SU-DHL-6 (cell line): ENCODE measurements around the gene SESN1.
"Not testable (repeated sequence)": the region's sequence is repeated elsewhere in the genome, so short reads cannot be mapped to it uniquely, and the experiment has no call there.

Source experiments
- H2AFZ ChIP-seq: fragments of 200-600 bp; sonication (generic); 2 replicates; pipeline ENCODE4 v1.6.1; 2014; ENCODE audit warnings: low read depth, mild to moderate bottlenecking, moderate library complexity, mixed read lengths, antibody characterized with exemption, low read length; ENCODE audit not compliant: severe bottlenecking
- H3F3A ChIP-seq: fragments of 200-600 bp; shearing (Covaris generic); 2 replicates; pipeline ENCODE4 v1.6.0; 2016; ENCODE audit warnings: antibody characterized with exemption, mild to moderate bottlenecking; ENCODE audit not compliant: insufficient read depth
- H3K27ac ChIP-seq: fragments of 200-600 bp; sonication (generic); 2 replicates; pipeline ENCODE4 v1.5.1; 2016; ENCODE audit warnings: low read depth, mild to moderate bottlenecking, low read length, moderate library complexity, mixed read lengths
- H3K27me3 ChIP-seq: fragments of 200-600 bp; sonication (generic), shearing (Covaris generic); 2 replicates; pipeline ENCODE4 v1.6.0; 2014; ENCODE audit warnings: mild to moderate bottlenecking, low read length
- H3K36me3 ChIP-seq: fragments of 200-600 bp; sonication (generic); 2 replicates; pipeline ENCODE4 v1.6.1; 2014; ENCODE audit warnings: mild to moderate bottlenecking, low read length, mixed read lengths
- H3K4me2 ChIP-seq: fragments of 300-600, 200-600 bp; shearing (Covaris generic), sonication (generic); 2 replicates; pipeline ENCODE4 v1.6.0; 2014; ENCODE audit warnings: low read length, low read depth, mild to moderate bottlenecking; ENCODE audit not compliant: poor library complexity, severe bottlenecking
- H3K4me3 ChIP-seq: fragments of 200-600 bp; sonication (generic); 2 replicates; pipeline ENCODE4 v1.5.1; 2014; ENCODE audit warnings: antibody characterized with exemption, low read length, mild to moderate bottlenecking, mixed read lengths; ENCODE audit not compliant: insufficient read depth, poor library complexity, severe bottlenecking
- H3K79me2 ChIP-seq: fragments of 200-600 bp; sonication (generic); 2 replicates; pipeline ENCODE4 v1.6.1; 2014; ENCODE audit warnings: mild to moderate bottlenecking, low read length, moderate library complexity; ENCODE audit not compliant: insufficient read depth
- H3K9ac ChIP-seq: fragments of 200-600 bp; sonication (generic); 2 replicates; pipeline ENCODE4 v1.7.0; 2014; ENCODE audit warnings: mild to moderate bottlenecking, low read length
- H3K9me2 ChIP-seq: fragments of 200-600 bp; sonication (generic); replicated peaks from 2 replicates; pipeline ENCODE4 v1.6.1; 2014; ENCODE audit warnings: low read length; ENCODE audit not compliant: insufficient read depth
- H3K9me3 ChIP-seq: fragments of 200-600 bp; sonication (generic); 2 replicates; pipeline ENCODE4 v1.6.1; 2014; ENCODE audit warnings: low read length, mixed read lengths; ENCODE audit not compliant: insufficient read depth
- H4K20me1 ChIP-seq: fragments of 200-600 bp; sonication (generic); 2 replicates; pipeline ENCODE4 v1.6.1; 2014; ENCODE audit warnings: low read depth, mild to moderate bottlenecking, antibody characterized with exemption, low read length, moderate library complexity, mixed read lengths
- EZH2phosphoT487 ChIP-seq: fragments of 200-600 bp; sonication (generic), shearing (Covaris generic); conservative IDR thresholded peaks from 2 replicates; pipeline ENCODE4 v1.6.1; 2018; ENCODE audit warnings: mild to moderate bottlenecking, antibody characterized with exemption, low read length, moderate library complexity, mixed read lengths
- TF ChIP-seq, protein P1 (sequence below): fragments of 200-600 bp; sonication (generic); IDR thresholded peaks from one replicate; pipeline ENCODE4 v1.5.1; 2017; ENCODE audit warnings: antibody characterized with exemption, mild to moderate bottlenecking, low read length, moderate library complexity; ENCODE audit not compliant: insufficient read depth, poor library complexity, severe bottlenecking

SESN1 gene

GRCh38 chr6:108985301-108985700 is 109.3 kb downstream of the SESN1 start:
- Histone ChIP-seq H3K9me2 (no peaks in the 10 kb centered on the region), H3K4me3 (no peak overlapping the region), H4K20me1 (no peaks in the 10 kb centered on the region)

GRCh38 chr6:108983151-108983550 is 111.5 kb downstream of the SESN1 start:
- Histone ChIP-seq H3K9me2 (no peaks in the 10 kb centered on the region), H3K36me3 (no peaks in the 10 kb centered on the region), H2AFZ (no peak overlapping the region), H3K4me3 (no peak overlapping the region), H3K4me2 (no peak overlapping the region), H3K9ac (no peak overlapping the region), H3K79me2 (no peaks in the 10 kb centered on the region), H3F3A (no peaks in the 10 kb centered on the region), H3K27ac (no peak overlapping the region), H3K27me3 (no peaks in the 10 kb centered on the region), H4K20me1 (no peaks in the 10 kb centered on the region), H3K9me3 (no peaks in the 10 kb centered on the region)
- TF ChIP-seq EZH2phosphoT487, result no peak
- TF ChIP-seq, protein P1, sequence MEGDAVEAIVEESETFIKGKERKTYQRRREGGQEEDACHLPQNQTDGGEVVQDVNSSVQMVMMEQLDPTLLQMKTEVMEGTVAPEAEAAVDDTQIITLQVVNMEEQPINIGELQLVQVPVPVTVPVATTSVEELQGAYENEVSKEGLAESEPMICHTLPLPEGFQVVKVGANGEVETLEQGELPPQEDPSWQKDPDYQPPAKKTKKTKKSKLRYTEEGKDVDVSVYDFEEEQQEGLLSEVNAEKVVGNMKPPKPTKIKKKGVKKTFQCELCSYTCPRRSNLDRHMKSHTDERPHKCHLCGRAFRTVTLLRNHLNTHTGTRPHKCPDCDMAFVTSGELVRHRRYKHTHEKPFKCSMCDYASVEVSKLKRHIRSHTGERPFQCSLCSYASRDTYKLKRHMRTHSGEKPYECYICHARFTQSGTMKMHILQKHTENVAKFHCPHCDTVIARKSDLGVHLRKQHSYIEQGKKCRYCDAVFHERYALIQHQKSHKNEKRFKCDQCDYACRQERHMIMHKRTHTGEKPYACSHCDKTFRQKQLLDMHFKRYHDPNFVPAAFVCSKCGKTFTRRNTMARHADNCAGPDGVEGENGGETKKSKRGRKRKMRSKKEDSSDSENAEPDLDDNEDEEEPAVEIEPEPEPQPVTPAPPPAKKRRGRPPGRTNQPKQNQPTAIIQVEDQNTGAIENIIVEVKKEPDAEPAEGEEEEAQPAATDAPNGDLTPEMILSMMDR, result no peak

More at GRCh38 chr6:108985301-108985700, 109.3 kb downstream of the SESN1 start:
- no peaks in the 10 kb centered on the region for H3F3A ChIP-seq
- no peaks in the 10 kb centered on the region for H3K27me3 ChIP-seq
- TF ChIP-seq EZH2phosphoT487, result no peak
- TF ChIP-seq, protein P1, result no peak
- H3K9ac ChIP-seq, result no peak overlapping the region
- H2AFZ ChIP-seq, result no peak overlapping the region
- no peaks in the 10 kb centered on the region for H3K36me3 ChIP-seq
- H3K79me2 ChIP-seq, result no peaks in the 10 kb centered on the region
- H3K9me3 ChIP-seq, result no peaks in the 10 kb centered on the region
- H3K27ac ChIP-seq, result no peak overlapping the region
- H3K4me2 ChIP-seq, result no peak overlapping the region

DNA sequence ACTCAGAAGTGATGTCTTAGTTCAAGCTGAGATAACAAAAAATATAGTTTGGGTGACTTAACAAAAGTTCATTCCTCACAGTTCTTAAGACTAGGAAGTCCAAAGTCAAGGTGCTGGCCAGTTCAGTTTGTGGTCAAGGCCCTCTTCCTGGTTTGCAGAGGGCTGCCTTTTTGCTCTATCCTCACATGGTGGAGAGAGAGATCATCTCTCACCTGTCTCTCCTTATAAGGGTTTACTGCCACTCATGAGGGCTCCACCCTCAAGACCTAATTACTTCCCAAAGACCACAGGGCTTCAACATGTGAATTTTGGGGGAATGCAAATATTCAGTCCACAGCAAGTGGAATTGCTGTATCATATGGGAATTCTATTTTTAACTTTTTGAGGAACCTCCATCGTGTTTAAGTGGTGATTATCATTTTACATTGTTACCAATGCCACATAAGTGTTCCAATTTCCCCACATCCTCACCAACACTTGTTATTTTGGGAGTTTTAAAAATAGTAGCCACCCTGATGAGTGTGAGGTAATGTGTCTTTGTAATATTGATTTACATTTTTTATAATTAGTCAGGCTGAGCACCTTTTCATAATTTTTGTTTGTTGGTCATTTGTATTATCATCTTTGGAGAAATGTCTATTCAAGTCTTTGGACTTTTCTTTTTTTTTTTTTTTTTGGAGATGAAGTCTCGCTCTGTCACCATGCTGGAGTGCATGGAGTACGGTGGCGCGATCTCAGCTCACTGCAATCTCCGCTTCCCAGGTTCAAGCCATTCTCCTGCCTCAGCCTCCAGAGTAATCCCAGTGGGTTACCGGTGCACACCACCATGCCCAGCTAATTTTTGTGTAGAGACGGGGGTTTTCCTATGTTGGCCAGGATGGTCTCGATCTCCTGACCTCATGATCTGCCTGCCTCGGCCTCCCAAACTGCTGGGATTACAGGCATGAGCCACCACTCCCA is 112.2 kb downstream of the SESN1 start:
- H3K27ac ChIP-seq, result no peak overlapping the region
- no peak overlapping the region for H3K4me2 ChIP-seq
- no peak overlapping the region for H3K9ac ChIP-seq
- no peaks in the 10 kb centered on the region for H4K20me1 ChIP-seq
- no peaks in the 10 kb centered on the region for H3F3A ChIP-seq
- no peaks in the 10 kb centered on the region for H3K36me3 ChIP-seq
- no peaks in the 10 kb centered on the region for H3K9me3 ChIP-seq
- TF ChIP-seq, protein P1, result no peak
- TF ChIP-seq EZH2phosphoT487, result no peak
- H3K9me2 ChIP-seq, result no peaks in the 10 kb centered on the region
- H3K79me2 ChIP-seq, result no peaks in the 10 kb centered on the region
- no peaks in the 10 kb centered on the region for H3K27me3 ChIP-seq
- no peak overlapping the region for H2AFZ ChIP-seq
- H3K4me3 ChIP-seq, result no peak overlapping the region

GRCh38 chr6:108978638-108979037 is 116.0 kb downstream of the SESN1 start:
- not testable (repeated sequence) for H3K9me2 ChIP-seq, H3K4me3 ChIP-seq, H3K27ac ChIP-seq, H3F3A ChIP-seq, H3K9ac ChIP-seq, H3K9me3 ChIP-seq, H2AFZ ChIP-seq, H3K79me2 ChIP-seq, H3K4me2 ChIP-seq, H3K36me3 ChIP-seq, H4K20me1 ChIP-seq, H3K27me3 ChIP-seq
